IMR-90 (cell line): ENCODE results near the gene PLA2G1B. TPM values are rescaled to one million over a fixed set of nuclear protein-coding genes. Genes with fewer than 3 reads are reported as not detected.

ENCODE experiments used
- ATAC-seq: fragments of 200-7000 bp; cut with Tn5 transposase; 2 replicates; pipeline ENCODE4 v1.9.1; 2020; ENCODE audit warnings: low read depth, mild to moderate bottlenecking, moderate library complexity
- BruUV-seq: library from RNA; stranded (reverse); fragments of 400-500 nt; replicated peaks from 2 replicates; lab custom pipeline; 2021; lab: Mats Ljungman, UMichigan
- CTCF ChIA-PET: fragments of 300-600 bp; formaldehyde crosslinking; extraction: SDS; loops from one replicate; lab custom pipeline; 2021; ENCODE audit warnings: antibody characterized with exemption; lab: Yijun Ruan, JAX
- POLR2A ChIA-PET: fragments of 300-600 bp; sonication (Branson Sonifier 250); formaldehyde crosslinking; loops from one replicate; lab custom pipeline; 2022; ENCODE audit warnings: antibody characterized with exemption; ENCODE audit not compliant: unreplicated experiment; lab: Charles Lee
- DNase-seq: peaks from one replicate; pipeline ENCODE4 v3.0.0; 2013
- H2AFZ ChIP-seq: replicated peaks from 2 replicates; pipeline ENCODE3; 2013; ENCODE audit warnings: low read length, mild to moderate bottlenecking; ENCODE audit not compliant: poor library complexity
- H2AK5ac ChIP-seq: 2 replicates; pipeline ENCODE4 v1.6.1; 2013; ENCODE audit warnings: low read depth, low read length, inconsistent platforms
- H2AK9ac ChIP-seq: replicated peaks from 2 replicates; pipeline ENCODE3; 2013; ENCODE audit warnings: mild to moderate bottlenecking, low read depth, low read length, moderate library complexity; ENCODE audit not compliant: poor library complexity
- H2BK120ac ChIP-seq: 2 replicates; pipeline ENCODE4 v1.6.1; 2013; ENCODE audit warnings: low read depth, low read length, inconsistent platforms
- H2BK15ac ChIP-seq: 3 replicates; pipeline ENCODE4 v1.6.1; 2013; ENCODE audit warnings: low read depth, low read length, inconsistent platforms
- H2BK20ac ChIP-seq: 2 replicates; pipeline ENCODE4 v1.6.1; 2013; ENCODE audit warnings: low read depth, mild to moderate bottlenecking, inconsistent platforms, low read length, moderate library complexity
- H2BK5ac ChIP-seq: 2 replicates; pipeline ENCODE4 v1.6.1; 2013; ENCODE audit warnings: mild to moderate bottlenecking, low read depth, low read length, inconsistent platforms; ENCODE audit not compliant: poor library complexity, severe bottlenecking
- H3K14ac ChIP-seq: replicated peaks from 2 replicates; pipeline ENCODE4 v1.6.1; 2013; ENCODE audit warnings: low read depth, low read length, inconsistent platforms
- H3K18ac ChIP-seq: 2 replicates; pipeline ENCODE4 v1.6.1; 2013; ENCODE audit warnings: low read depth, low read length, control low read depth
- H3K23ac ChIP-seq: 2 replicates; pipeline ENCODE4 v1.6.1; 2013; ENCODE audit warnings: low read depth, low read length, inconsistent platforms
- H3K27ac ChIP-seq: 2 replicates; pipeline ENCODE4 v1.5.1; 2013; ENCODE audit warnings: mild to moderate bottlenecking, control low read depth, low read length; ENCODE audit not compliant: insufficient read depth
- H3K27me3 ChIP-seq: 2 replicates; pipeline ENCODE4 v1.6.1; 2013; ENCODE audit warnings: low read length; ENCODE audit not compliant: control insufficient read depth, insufficient read depth
- H3K36me3 ChIP-seq: 2 replicates; pipeline ENCODE4 v1.6.1; 2013; ENCODE audit warnings: low read length, mixed read lengths; ENCODE audit not compliant: control insufficient read depth, insufficient read depth
- H3K4ac ChIP-seq: 2 replicates; pipeline ENCODE4 v1.6.1; 2013; ENCODE audit warnings: low read depth, low read length, inconsistent platforms
- H3K4me1 ChIP-seq: 2 replicates; pipeline ENCODE4 v1.6.1; 2013; ENCODE audit warnings: low read length, mixed read lengths; ENCODE audit not compliant: control insufficient read depth, insufficient read depth
- H3K4me2 ChIP-seq: 2 replicates; pipeline ENCODE4 v1.6.1; 2013; ENCODE audit warnings: low read depth, mild to moderate bottlenecking, control low read depth, low read length, moderate library complexity
- H3K4me3 ChIP-seq: 2 replicates; pipeline ENCODE4 v1.5.1; 2013; ENCODE audit warnings: low read depth, mild to moderate bottlenecking, control low read depth, low read length, moderate library complexity; ENCODE audit not compliant: insufficient read depth
- H3K56ac ChIP-seq: 2 replicates; pipeline ENCODE4 v1.6.1; 2013; ENCODE audit warnings: low read length, inconsistent platforms; ENCODE audit not compliant: insufficient read depth; ENCODE audit errors: extremely low read depth
- H3K79me1 ChIP-seq, 2 experiments: 2 replicates each; pipeline ENCODE4 v1.6.1; 2013; ENCODE audit warnings: low read length in 2 of 2, inconsistent platforms in 1 of 2, low read depth in 1 of 2
- H3K9ac ChIP-seq: 2 replicates; pipeline ENCODE4 v1.6.1; 2013; ENCODE audit warnings: low read depth, low read length, control low read depth
- H3K9me1 ChIP-seq: 2 replicates; pipeline ENCODE4 v1.6.1; 2013; ENCODE audit warnings: low read length, inconsistent platforms; ENCODE audit not compliant: insufficient read depth
- H3K9me3 ChIP-seq: 2 replicates; pipeline ENCODE4 v1.6.1; 2013; ENCODE audit warnings: low read length; ENCODE audit not compliant: control insufficient read depth, insufficient read depth
- H4K20me1 ChIP-seq: 2 replicates; pipeline ENCODE4 v1.6.1; 2013; ENCODE audit warnings: low read length, inconsistent platforms; ENCODE audit not compliant: insufficient read depth
- H4K5ac ChIP-seq: 2 replicates; pipeline ENCODE4 v1.6.1; 2013; ENCODE audit warnings: mild to moderate bottlenecking, low read depth, low read length, control low read depth
- H4K8ac ChIP-seq, 2 experiments: 2 replicates each; pipeline ENCODE4 v1.6.1; 2013; ENCODE audit warnings: low read depth in 2 of 2, low read length in 2 of 2, control low read depth in 1 of 2, inconsistent platforms in 1 of 2
- H4K91ac ChIP-seq: 2 replicates; pipeline ENCODE4 v1.6.1; 2013; ENCODE audit warnings: low read depth, low read length, inconsistent platforms; ENCODE audit not compliant: insufficient read depth
- BHLHE40 ChIP-seq: fragments of 150-350 bp; IDR thresholded peaks from 2 replicates; pipeline ENCODE4 v1.6.1; 2016; ENCODE audit warnings: mild to moderate bottlenecking, low read depth, low read length
- CEBPB ChIP-seq: IDR thresholded peaks from 2 replicates; pipeline ENCODE4 v1.6.1; 2012; ENCODE audit warnings: low read depth, low read length, improper control_type of control experiment
- CHD1 ChIP-seq: IDR thresholded peaks from 2 replicates; pipeline ENCODE4 v1.6.1; 2012; ENCODE audit warnings: low read depth, low read length, improper control_type of control experiment
- FOS ChIP-seq: fragments of 150-350 bp; IDR thresholded peaks from 2 replicates; pipeline ENCODE4 v1.6.1; 2016; ENCODE audit warnings: low read depth, low read length
- MAFK ChIP-seq: IDR thresholded peaks from 2 replicates; pipeline ENCODE4 v1.6.1; 2012; ENCODE audit warnings: low read depth, low read length, improper control_type of control experiment
- MAZ ChIP-seq: IDR thresholded peaks from 2 replicates; pipeline ENCODE4 v1.6.1; 2012; ENCODE audit warnings: low read depth, mild to moderate bottlenecking, low read length, improper control_type of control experiment, moderate library complexity, borderline replicate concordance
- MXI1 ChIP-seq: IDR thresholded peaks from 2 replicates; pipeline ENCODE4 v1.6.1; 2012; ENCODE audit warnings: low read depth, mild to moderate bottlenecking, low read length, moderate library complexity, borderline replicate concordance
- NFE2L2 ChIP-seq: fragments of 150-350 bp; IDR thresholded peaks from 2 replicates; pipeline ENCODE4 v1.6.1; 2016; ENCODE audit warnings: low read depth, mild to moderate bottlenecking, low read length
- POLR2A ChIP-seq: IDR thresholded peaks from 2 replicates; pipeline ENCODE4 v1.6.1; 2012; ENCODE audit warnings: mild to moderate bottlenecking, low read depth, low read length
- RAD21 ChIP-seq: IDR thresholded peaks from 2 replicates; pipeline ENCODE4 v1.6.1; 2012; ENCODE audit warnings: low read length, improper control_type of control experiment
- RCOR1 ChIP-seq: IDR thresholded peaks from 2 replicates; pipeline ENCODE4 v1.6.1; 2012; ENCODE audit warnings: mild to moderate bottlenecking, low read length, improper control_type of control experiment; ENCODE audit not compliant: insufficient replicate concordance
- RFX5 ChIP-seq: IDR thresholded peaks from 2 replicates; pipeline ENCODE4 v1.8.0; 2012; ENCODE audit warnings: low read depth, mild to moderate bottlenecking, low read length, moderate library complexity
- SMC3 ChIP-seq: fragments of 150-350 bp; IDR thresholded peaks from 2 replicates; pipeline ENCODE4 v1.6.1; 2016; ENCODE audit warnings: low read depth, mild to moderate bottlenecking, antibody characterized with exemption, low read length, moderate library complexity
- WGBS, 2 experiments: methylation state at CpG; one replicate each; pipeline versions ENCODE4 v1.1.5 to v1.1.7; 2013; ENCODE audit warnings: missing lambda C conversion rate in 2 of 2; ENCODE audit not compliant: insufficient read length in 1 of 2; ENCODE audit errors: extremely low coverage in 2 of 2; 5-methylcytosine and 5-hydroxymethylcytosine counted together
- dilution Hi-C: fragments of 300-500 bp; cut with HindIII; formaldehyde crosslinking; loops from one replicate; pipeline ENCODE4 v1.14.3; 2018; ENCODE audit warnings: low sequenced_read_pairs; ENCODE audit not compliant: unreplicated experiment
- in situ Hi-C: fragments of 300-500 bp; cut with MboI; formaldehyde crosslinking; loops from 3 replicates; pipeline ENCODE4 v1.14.3; 2019; ENCODE audit warnings: low sequenced_read_pairs, inconsistent platforms, mixed read lengths
- intact Hi-C: fragments of 100-400 bp; cut with micrococcal nuclease; formaldehyde crosslinking; loops from 2 replicates; pipeline ENCODE4 v1.10.0; 2022
- polyA plus RNA-seq, 3 experiments: library from polyadenylated mRNA; depleted of rRNA; stranded (reverse); fragments of >200 nt; gene quantifications; 2 replicates each; pipeline ENCODE4 v1.2.3, GENCODE V29; 2012; ENCODE audit warnings: low replicate concordance in 1 of 3
- total RNA-seq: library from RNA; depleted of rRNA; stranded (reverse); fragments of >200 nt; gene quantifications from 2 replicates; pipeline ENCODE4 v1.2.3, GENCODE V29; 2012
- TF ChIP-seq, protein P1 (sequence below): conservative IDR thresholded peaks from 2 replicates; pipeline ENCODE4 v1.5.1; 2012; ENCODE audit warnings: mild to moderate bottlenecking, low read depth, low read length, improper control_type of control experiment
- TF ChIP-seq, protein P2 (sequence below): fragments of 150-350 bp; IDR thresholded peaks from 2 replicates; pipeline ENCODE4 v1.6.1; 2016; ENCODE audit warnings: low read depth, mild to moderate bottlenecking, low read length, moderate library complexity, borderline replicate concordance
- TF ChIP-seq, protein P3 (sequence below): fragments of 150-350 bp; IDR thresholded peaks from 2 replicates; pipeline ENCODE4 v1.6.1; 2017; ENCODE audit warnings: mild to moderate bottlenecking, antibody characterized with exemption, low read length, low read depth

The PLA2G1B gene
- total and polyA plus RNA-seq, 2 of the 4 experiments (the other 2 are of a cell fraction), result not detected

DNA sequence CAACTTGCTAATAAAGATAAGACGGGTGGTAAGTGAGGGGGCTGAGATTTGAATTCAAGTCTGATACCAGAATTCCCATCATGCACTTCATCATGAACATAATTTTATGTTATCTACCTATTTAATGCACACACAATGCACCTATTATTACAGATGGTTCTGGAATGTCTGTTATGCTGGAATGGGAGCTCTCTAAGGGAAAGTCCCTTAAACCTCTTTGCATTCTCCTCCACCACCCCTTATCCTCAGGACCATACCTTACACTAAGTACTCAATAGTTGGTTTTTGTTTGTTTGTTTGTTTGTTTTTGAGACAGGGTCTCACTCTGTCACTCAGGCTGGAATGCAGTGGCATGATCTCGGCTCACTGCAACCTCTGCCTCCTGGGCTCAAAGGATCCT is 48.4 kb upstream of the PLA2G1B start:
- no peak overlapping the region for H3K4ac ChIP-seq
- no peak overlapping the region for H3K23ac ChIP-seq
- dilution Hi-C loops, result no loop called here
- no TSS peak for BruUV-seq
- WGBS, 2 experiments, result no CpG with 5 or more reads among the region's 2 CpGs
- H3K27ac ChIP-seq, result no peak overlapping the region
- no peak overlapping the region for H3K56ac ChIP-seq
- H3K9ac ChIP-seq, result no peak overlapping the region
- in situ Hi-C loops, result no loop called here
- ChIA-PET POLR2A (no interaction called here), CTCF (no interaction called here)
- intact Hi-C loops, result no loop called here
- no peak overlapping the region for H2BK5ac ChIP-seq
- no peaks in the 10 kb centered on the region for H3K9me1 ChIP-seq
- H4K5ac ChIP-seq, result no peak overlapping the region
- H3K9me3 ChIP-seq, result no peaks in the 10 kb centered on the region
- H3K36me3 ChIP-seq, result no peaks in the 10 kb centered on the region
- TF ChIP-seq, protein P1, sequence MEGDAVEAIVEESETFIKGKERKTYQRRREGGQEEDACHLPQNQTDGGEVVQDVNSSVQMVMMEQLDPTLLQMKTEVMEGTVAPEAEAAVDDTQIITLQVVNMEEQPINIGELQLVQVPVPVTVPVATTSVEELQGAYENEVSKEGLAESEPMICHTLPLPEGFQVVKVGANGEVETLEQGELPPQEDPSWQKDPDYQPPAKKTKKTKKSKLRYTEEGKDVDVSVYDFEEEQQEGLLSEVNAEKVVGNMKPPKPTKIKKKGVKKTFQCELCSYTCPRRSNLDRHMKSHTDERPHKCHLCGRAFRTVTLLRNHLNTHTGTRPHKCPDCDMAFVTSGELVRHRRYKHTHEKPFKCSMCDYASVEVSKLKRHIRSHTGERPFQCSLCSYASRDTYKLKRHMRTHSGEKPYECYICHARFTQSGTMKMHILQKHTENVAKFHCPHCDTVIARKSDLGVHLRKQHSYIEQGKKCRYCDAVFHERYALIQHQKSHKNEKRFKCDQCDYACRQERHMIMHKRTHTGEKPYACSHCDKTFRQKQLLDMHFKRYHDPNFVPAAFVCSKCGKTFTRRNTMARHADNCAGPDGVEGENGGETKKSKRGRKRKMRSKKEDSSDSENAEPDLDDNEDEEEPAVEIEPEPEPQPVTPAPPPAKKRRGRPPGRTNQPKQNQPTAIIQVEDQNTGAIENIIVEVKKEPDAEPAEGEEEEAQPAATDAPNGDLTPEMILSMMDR, result no peak
- no peak for TF ChIP-seq MXI1
- no peak for TF ChIP-seq RCOR1
- no peak for TF ChIP-seq NFE2L2
- no peak for TF ChIP-seq RFX5
- no peak for TF ChIP-seq RAD21
- TF ChIP-seq POLR2A, result no peak
- TF ChIP-seq CHD1, result no peak
- TF ChIP-seq SMC3, result no peak
- TF ChIP-seq, protein P2, sequence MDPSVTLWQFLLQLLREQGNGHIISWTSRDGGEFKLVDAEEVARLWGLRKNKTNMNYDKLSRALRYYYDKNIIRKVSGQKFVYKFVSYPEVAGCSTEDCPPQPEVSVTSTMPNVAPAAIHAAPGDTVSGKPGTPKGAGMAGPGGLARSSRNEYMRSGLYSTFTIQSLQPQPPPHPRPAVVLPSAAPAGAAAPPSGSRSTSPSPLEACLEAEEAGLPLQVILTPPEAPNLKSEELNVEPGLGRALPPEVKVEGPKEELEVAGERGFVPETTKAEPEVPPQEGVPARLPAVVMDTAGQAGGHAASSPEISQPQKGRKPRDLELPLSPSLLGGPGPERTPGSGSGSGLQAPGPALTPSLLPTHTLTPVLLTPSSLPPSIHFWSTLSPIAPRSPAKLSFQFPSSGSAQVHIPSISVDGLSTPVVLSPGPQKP, result no peak
- TF ChIP-seq, protein P3, sequence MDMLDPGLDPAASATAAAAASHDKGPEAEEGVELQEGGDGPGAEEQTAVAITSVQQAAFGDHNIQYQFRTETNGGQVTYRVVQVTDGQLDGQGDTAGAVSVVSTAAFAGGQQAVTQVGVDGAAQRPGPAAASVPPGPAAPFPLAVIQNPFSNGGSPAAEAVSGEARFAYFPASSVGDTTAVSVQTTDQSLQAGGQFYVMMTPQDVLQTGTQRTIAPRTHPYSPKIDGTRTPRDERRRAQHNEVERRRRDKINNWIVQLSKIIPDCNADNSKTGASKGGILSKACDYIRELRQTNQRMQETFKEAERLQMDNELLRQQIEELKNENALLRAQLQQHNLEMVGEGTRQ, result no peak
- TF ChIP-seq MAZ, result no peak
- TF ChIP-seq BHLHE40, result no peak
- TF ChIP-seq FOS, result no peak
- no peak for TF ChIP-seq CEBPB
- TF ChIP-seq MAFK, result no peak
- H3K4me1 ChIP-seq, result no peaks in the 10 kb centered on the region
- H2AK5ac ChIP-seq, result no peak overlapping the region
- H2AFZ ChIP-seq, result no peak overlapping the region
- H3K4me3 ChIP-seq, result no peak overlapping the region
- no peak overlapping the region for H3K18ac ChIP-seq
- peaks cover 5% of the 10 kb centered on the region; the same call in 1 of the 2 replicates for H4K20me1 ChIP-seq
- no peak for ATAC-seq
- H2BK120ac ChIP-seq, result no peak overlapping the region
- DNase-seq, result no peak
- no peak overlapping the region for H3K4me2 ChIP-seq
- no peak overlapping the region for H2BK15ac ChIP-seq
- no peak overlapping the region for H4K8ac ChIP-seq
- no peak overlapping the region for H3K14ac ChIP-seq
- H3K79me1 ChIP-seq, result no peaks in the 10 kb centered on the region
- no peak overlapping the region for H4K91ac ChIP-seq
- peaks cover 61% of the 10 kb centered on the region for H3K27me3 ChIP-seq
- H2AK9ac ChIP-seq, result no peak overlapping the region
- H2BK20ac ChIP-seq, result no peak overlapping the region
